ENCODE data around the gene PCGF3.

PCGF3 gene

DNA sequence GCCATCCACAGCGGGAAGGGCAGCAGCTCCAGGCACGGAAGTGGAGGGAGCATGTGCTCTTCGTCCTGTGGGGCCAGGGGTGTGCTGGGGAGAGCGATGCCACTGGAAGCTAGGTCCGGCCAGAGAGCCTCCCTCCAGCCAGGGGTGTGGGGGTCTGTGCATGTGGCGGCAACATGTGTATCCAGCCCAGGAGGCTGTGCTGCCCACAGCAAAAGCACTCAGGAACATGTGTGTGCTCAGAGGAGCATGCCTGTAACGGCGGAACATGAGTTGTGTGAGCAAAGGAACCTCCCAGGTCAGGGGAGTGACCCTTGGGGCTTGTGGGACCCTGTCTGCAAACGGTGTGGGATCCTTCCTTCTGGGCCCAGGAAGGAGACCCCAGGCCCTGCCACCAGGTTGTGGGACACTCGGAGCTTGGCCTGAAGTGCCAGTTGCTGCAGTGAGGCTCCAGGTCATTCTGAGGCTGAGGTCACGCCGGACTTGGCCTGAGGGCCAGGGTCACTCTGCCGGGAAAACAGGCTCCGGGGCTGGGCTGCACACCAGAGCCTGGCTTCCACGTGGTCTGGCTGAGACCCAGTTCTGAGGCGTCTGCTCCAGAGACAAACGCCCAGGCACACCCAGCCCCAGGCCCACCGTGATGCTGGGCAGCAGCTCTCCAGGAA is 83.1 kb downstream of the PCGF3 start:
- TF ChIP-seq FOXM1 (IDR thresholded peaks at IDR 0.05; ENCODE audit: borderline replicate concordance, low read depth) (no peak), TEAD4 (IDR thresholded peaks at IDR 0.05) (no peak), CEBPB (IDR thresholded peaks at IDR 0.05) (no peak), CREB1 (IDR thresholded peaks at IDR 0.05; ENCODE audit: low read depth) (no peak), EP300 (IDR thresholded peaks at IDR 0.05; ENCODE audit: borderline replicate concordance) (no peak), YY1 (IDR thresholded peaks at IDR 0.05; ENCODE audit: low read depth) (no peak), TAF1 (IDR thresholded peaks at IDR 0.05; ENCODE audit: low read depth) (no peak), TCF12 (IDR thresholded peaks at IDR 0.05; ENCODE audit: low read depth) (no peak), ZBTB7A (IDR thresholded peaks at IDR 0.05; ENCODE audit: low read depth) (no peak), EGR1 (IDR thresholded peaks at IDR 0.05) (no peak), RAD21 (IDR thresholded peaks at IDR 0.05; ENCODE audit: low read depth) (no peak)
- TF ChIP-seq, protein P1, sequence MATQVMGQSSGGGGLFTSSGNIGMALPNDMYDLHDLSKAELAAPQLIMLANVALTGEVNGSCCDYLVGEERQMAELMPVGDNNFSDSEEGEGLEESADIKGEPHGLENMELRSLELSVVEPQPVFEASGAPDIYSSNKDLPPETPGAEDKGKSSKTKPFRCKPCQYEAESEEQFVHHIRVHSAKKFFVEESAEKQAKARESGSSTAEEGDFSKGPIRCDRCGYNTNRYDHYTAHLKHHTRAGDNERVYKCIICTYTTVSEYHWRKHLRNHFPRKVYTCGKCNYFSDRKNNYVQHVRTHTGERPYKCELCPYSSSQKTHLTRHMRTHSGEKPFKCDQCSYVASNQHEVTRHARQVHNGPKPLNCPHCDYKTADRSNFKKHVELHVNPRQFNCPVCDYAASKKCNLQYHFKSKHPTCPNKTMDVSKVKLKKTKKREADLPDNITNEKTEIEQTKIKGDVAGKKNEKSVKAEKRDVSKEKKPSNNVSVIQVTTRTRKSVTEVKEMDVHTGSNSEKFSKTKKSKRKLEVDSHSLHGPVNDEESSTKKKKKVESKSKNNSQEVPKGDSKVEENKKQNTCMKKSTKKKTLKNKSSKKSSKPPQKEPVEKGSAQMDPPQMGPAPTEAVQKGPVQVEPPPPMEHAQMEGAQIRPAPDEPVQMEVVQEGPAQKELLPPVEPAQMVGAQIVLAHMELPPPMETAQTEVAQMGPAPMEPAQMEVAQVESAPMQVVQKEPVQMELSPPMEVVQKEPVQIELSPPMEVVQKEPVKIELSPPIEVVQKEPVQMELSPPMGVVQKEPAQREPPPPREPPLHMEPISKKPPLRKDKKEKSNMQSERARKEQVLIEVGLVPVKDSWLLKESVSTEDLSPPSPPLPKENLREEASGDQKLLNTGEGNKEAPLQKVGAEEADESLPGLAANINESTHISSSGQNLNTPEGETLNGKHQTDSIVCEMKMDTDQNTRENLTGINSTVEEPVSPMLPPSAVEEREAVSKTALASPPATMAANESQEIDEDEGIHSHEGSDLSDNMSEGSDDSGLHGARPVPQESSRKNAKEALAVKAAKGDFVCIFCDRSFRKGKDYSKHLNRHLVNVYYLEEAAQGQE (IDR thresholded peaks at IDR 0.05; ENCODE audit: low read depth): no peak
- TF ChIP-seq, protein P2, sequence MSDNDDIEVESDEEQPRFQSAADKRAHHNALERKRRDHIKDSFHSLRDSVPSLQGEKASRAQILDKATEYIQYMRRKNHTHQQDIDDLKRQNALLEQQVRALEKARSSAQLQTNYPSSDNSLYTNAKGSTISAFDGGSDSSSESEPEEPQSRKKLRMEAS (IDR thresholded peaks at IDR 0.05): no peak
- TF ChIP-seq, protein P3, sequence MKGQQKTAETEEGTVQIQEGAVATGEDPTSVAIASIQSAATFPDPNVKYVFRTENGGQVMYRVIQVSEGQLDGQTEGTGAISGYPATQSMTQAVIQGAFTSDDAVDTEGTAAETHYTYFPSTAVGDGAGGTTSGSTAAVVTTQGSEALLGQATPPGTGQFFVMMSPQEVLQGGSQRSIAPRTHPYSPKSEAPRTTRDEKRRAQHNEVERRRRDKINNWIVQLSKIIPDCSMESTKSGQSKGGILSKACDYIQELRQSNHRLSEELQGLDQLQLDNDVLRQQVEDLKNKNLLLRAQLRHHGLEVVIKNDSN (IDR thresholded peaks at IDR 0.05): no peak

DNA sequence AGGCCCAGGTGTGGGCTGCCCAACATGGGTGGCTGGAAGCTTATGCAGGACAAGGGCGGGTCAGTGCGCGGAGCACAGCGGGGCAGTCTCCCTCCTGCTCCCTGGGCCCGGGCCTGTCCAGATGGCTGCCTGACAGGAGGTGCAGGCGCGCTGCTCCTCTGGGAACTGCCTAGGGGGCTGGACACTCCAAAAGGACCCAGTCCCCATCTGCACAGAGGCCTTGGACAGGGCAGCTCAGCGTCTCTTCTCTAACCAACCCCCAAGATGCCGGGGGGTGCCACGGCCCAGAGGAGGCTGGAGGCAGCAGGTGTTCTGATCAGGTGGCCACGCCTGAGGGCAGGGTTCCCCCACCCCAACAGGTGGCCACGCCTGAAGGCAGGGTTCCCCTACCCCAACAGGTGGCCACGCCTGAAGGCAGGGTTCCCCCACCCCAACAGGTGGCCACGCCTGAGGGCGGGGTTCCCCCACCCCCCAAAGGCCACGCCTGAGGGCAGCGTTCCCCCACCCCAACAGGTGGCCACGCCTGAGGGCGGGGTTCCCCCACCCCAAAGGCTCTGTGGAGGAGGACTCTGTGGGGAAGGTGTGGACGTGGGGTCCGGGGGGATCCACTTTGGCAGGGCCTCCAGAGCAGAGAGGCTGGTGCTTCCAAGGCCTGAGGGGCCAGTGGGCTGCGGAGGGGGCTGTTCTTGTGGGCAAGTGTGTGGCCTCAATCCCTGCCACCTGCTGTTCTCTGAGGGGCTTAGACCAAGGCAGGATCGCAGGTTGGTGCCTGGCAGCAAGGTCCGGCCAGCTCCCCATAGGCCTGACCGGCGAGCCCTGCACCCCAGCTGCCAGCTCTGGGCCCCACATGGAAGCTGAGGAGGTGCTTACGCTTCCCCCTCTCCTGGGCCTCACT is 84.2 kb downstream of the PCGF3 start:
- TF ChIP-seq ZBTB7A (IDR thresholded peaks at IDR 0.05; ENCODE audit: low read depth): no peak
- TF ChIP-seq TCF12 (IDR thresholded peaks at IDR 0.05; ENCODE audit: low read depth): no peak
- TF ChIP-seq, protein P3 (IDR thresholded peaks at IDR 0.05): no peak
- no peak for TF ChIP-seq YY1 (IDR thresholded peaks at IDR 0.05; ENCODE audit: low read depth)
- no peak for TF ChIP-seq RAD21 (IDR thresholded peaks at IDR 0.05; ENCODE audit: low read depth)
- TF ChIP-seq TEAD4 (IDR thresholded peaks at IDR 0.05): no peak
- TF ChIP-seq, protein P2 (IDR thresholded peaks at IDR 0.05): no peak
- TF ChIP-seq CEBPB (IDR thresholded peaks at IDR 0.05): no peak
- TF ChIP-seq EGR1 (IDR thresholded peaks at IDR 0.05): no peak
- TF ChIP-seq NFIC (IDR thresholded peaks at IDR 0.05): no peak
- TF ChIP-seq EP300 (IDR thresholded peaks at IDR 0.05; ENCODE audit: borderline replicate concordance): no peak
- TF ChIP-seq, protein P1 (IDR thresholded peaks at IDR 0.05; ENCODE audit: low read depth): no peak
- TF ChIP-seq CREB1 (IDR thresholded peaks at IDR 0.05; ENCODE audit: low read depth): no peak
- TF ChIP-seq FOXM1 (IDR thresholded peaks at IDR 0.05; ENCODE audit: borderline replicate concordance, low read depth): no peak
- TF ChIP-seq TAF1 (IDR thresholded peaks at IDR 0.05; ENCODE audit: low read depth): no peak

DNA sequence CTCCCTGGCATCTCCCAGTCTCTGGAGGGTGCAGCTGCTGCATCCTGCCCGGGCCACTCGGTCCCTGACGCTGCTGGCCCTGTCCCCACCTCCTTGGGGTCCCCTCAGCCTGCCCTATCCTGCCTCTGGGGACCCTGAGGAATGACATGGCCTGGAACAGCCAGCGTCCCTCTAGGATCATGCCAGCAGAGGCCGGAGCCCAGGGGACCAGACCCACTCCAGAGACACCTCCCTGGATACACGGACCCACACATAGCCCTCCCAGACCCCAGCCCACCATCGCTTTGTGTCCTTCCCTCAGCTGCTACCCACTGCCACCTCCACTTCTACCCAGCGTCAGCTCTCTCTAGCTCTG is 84.8 kb downstream of the PCGF3 start:
- no peak for TF ChIP-seq YY1 (IDR thresholded peaks at IDR 0.05; ENCODE audit: low read depth)
- no peak for TF ChIP-seq CREB1 (IDR thresholded peaks at IDR 0.05; ENCODE audit: low read depth)
- no peak for TF ChIP-seq NFIC (IDR thresholded peaks at IDR 0.05)
- TF ChIP-seq EGR1 (IDR thresholded peaks at IDR 0.05): no peak
- no peak for TF ChIP-seq RAD21 (IDR thresholded peaks at IDR 0.05; ENCODE audit: low read depth)
- TF ChIP-seq, protein P1 (IDR thresholded peaks at IDR 0.05; ENCODE audit: low read depth): no peak
- TF ChIP-seq EP300 (IDR thresholded peaks at IDR 0.05; ENCODE audit: borderline replicate concordance): no peak
- no peak for TF ChIP-seq CEBPB (IDR thresholded peaks at IDR 0.05)
- TF ChIP-seq FOXM1 (IDR thresholded peaks at IDR 0.05; ENCODE audit: borderline replicate concordance, low read depth): no peak
- no peak for TF ChIP-seq TCF12 (IDR thresholded peaks at IDR 0.05; ENCODE audit: low read depth)
- TF ChIP-seq, protein P2 (IDR thresholded peaks at IDR 0.05): no peak
